ENCODE results near the gene IPO13.

IPO13 gene

DNA sequence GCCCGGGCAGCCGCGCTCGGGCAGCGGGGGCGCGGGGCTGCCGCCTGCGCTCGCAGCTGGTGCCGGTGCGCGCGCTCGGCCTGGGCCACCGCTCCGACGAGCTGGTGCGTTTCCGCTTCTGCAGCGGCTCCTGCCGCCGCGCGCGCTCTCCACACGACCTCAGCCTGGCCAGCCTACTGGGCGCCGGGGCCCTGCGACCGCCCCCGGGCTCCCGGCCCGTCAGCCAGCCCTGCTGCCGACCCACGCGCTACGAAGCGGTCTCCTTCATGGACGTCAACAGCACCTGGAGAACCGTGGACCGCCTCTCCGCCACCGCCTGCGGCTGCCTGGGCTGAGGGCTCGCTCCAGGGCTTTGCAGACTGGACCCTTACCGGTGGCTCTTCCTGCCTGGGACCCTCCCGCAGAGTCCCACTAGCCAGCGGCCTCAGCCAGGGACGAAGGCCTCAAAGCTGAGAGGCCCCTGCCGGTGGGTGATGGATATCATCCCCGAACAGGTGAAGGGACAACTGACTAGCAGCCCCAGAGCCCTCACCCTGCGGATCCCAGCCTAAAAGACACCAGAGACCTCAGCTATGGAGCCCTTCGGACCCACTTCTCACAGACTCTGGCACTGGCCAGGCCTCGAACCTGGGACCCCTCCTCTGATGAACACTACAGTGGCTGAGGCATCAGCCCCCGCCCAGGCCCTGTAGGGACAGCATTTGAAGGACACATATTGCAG is 10.2 kb upstream of the IPO13 start:
- Histone ChIP-seq H3K79me2 (no peaks in the 10 kb centered on the region), H3K9ac (no peak overlapping the region), H3K36me3 (ENCODE audit: control insufficient read depth, insufficient read depth, low read length) (no peaks in the 10 kb centered on the region), H3K27me3 (ENCODE audit: control insufficient read depth, insufficient read depth, low read length) (no peaks in the 10 kb centered on the region), H3K4me2 (ENCODE audit: low read length) (peak overlapping the region; percentile 10), H3K4me3 (ENCODE audit: low read depth, low read length) (no peak overlapping the region), H3K4me1 (peaks cover 20% of the 10 kb centered on the region), H3K27ac (peak overlapping the region; percentile 62), H2AFZ (peak overlapping the region; percentile 66), H3K9me3 (ENCODE audit: control insufficient read depth, low read length) (no peaks in the 10 kb centered on the region)
- TF ChIP-seq CTCF (IDR thresholded peaks at IDR 0.05): peak; percentile 14

DNA sequence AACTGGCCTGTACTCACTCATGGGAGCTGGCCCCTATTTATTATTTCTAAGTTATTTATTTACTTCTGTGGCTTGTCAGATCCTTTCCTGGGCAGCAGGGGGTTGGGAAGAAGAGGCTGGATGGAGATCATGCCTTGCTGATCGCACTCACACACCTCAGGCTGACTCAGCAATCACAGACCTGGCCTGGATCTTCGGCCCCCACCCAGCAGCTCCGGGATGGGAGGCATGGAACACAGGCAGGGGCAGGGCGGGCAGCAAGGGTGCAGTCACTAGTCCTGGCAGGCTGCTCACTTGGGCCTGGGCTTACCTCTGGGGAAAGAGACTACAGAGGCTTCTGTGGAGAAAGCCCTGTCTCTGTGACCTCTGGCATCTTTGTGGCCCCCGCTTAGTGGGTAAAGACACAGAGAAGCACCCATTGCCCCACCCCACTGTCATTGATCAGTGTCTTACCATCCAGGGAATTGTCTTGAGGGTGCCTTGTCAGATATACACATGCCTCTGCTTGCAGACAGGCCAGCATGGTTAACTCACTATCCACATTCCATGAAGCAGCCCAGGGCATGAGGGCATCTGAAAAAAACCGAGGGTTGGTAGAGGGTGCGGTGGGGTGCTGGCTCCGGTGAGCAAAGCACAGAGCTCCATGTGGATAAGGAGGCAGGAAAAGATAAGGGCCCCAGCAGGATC is 9.4 kb upstream of the IPO13 start:
- no peaks in the 10 kb centered on the region for H3K79me2 ChIP-seq
- TF ChIP-seq CTCF (IDR thresholded peaks at IDR 0.05): no peak

GRCh38 chr1:43938383-43938782 is 8.4 kb upstream of the IPO13 start:
- no peak overlapping the region for H3K27ac ChIP-seq
- no peaks in the 10 kb centered on the region for H3K79me2 ChIP-seq

More for the DNA sequence above, 9.4 kb upstream of the IPO13 start:
- no peak overlapping the region for H2AFZ ChIP-seq
- H3K36me3 ChIP-seq (ENCODE audit: control insufficient read depth, insufficient read depth, low read length): no peaks in the 10 kb centered on the region
- no peak overlapping the region for H3K4me3 ChIP-seq (ENCODE audit: low read depth, low read length)
- H3K4me2 ChIP-seq (ENCODE audit: low read length): no peak overlapping the region
- H3K9me3 ChIP-seq (ENCODE audit: control insufficient read depth, low read length): no peaks in the 10 kb centered on the region
- peaks cover 20% of the 10 kb centered on the region for H3K4me1 ChIP-seq
- H3K9ac ChIP-seq: no peak overlapping the region
- no peaks in the 10 kb centered on the region for H3K27me3 ChIP-seq (ENCODE audit: control insufficient read depth, insufficient read depth, low read length)
- H3K27ac ChIP-seq: peak overlapping the region; percentile 62

GRCh38 chr1:43938892-43939587 is 7.7 kb upstream of the IPO13 start:
- Histone ChIP-seq H3K27ac (no peak overlapping the region), H3K9me3 (ENCODE audit: control insufficient read depth, low read length) (no peaks in the 10 kb centered on the region), H3K79me2 (no peaks in the 10 kb centered on the region), H3K4me1 (peaks cover 20% of the 10 kb centered on the region), H3K4me2 (ENCODE audit: low read length) (no peak overlapping the region), H3K36me3 (ENCODE audit: control insufficient read depth, insufficient read depth, low read length) (no peaks in the 10 kb centered on the region), H3K4me3 (ENCODE audit: low read depth, low read length) (no peak overlapping the region), H3K9ac (no peak overlapping the region), H2AFZ (no peak overlapping the region), H3K27me3 (ENCODE audit: control insufficient read depth, insufficient read depth, low read length) (no peaks in the 10 kb centered on the region)
- TF ChIP-seq CTCF (IDR thresholded peaks at IDR 0.05): no peak

More at GRCh38 chr1:43938383-43938782, 8.4 kb upstream of the IPO13 start:
- no peak for TF ChIP-seq CTCF (IDR thresholded peaks at IDR 0.05)
- Histone ChIP-seq H3K9me3 (ENCODE audit: control insufficient read depth, low read length) (no peaks in the 10 kb centered on the region), H2AFZ (no peak overlapping the region), H3K36me3 (ENCODE audit: control insufficient read depth, insufficient read depth, low read length) (no peaks in the 10 kb centered on the region), H3K4me1 (peaks cover 20% of the 10 kb centered on the region), H3K4me3 (ENCODE audit: low read depth, low read length) (no peak overlapping the region), H3K4me2 (ENCODE audit: low read length) (no peak overlapping the region), H3K27me3 (ENCODE audit: control insufficient read depth, insufficient read depth, low read length) (no peaks in the 10 kb centered on the region), H3K9ac (no peak overlapping the region)

Measured in parathyroid adenoma (tissue), 2 donors.